Colonic mucosa (tissue), 4 donors: ENCODE measurements around the gene SAA4. TPM values are rescaled to one million over a fixed set of nuclear protein-coding genes. Genes with fewer than 3 reads are reported as not detected.

ENCODE experiments used
- DNase-seq: peaks from one replicate; pipeline ENCODE4 v3.0.0-alpha.2; 2020
- H3K27ac ChIP-seq: fragments of 200-600 bp; one replicate; pipeline ENCODE4 v1.8.0; 2021
- H3K27me3 ChIP-seq: fragments of 200-600 bp; one replicate; pipeline ENCODE4 v1.8.0; 2021
- H3K36me3 ChIP-seq: fragments of 200-600 bp; one replicate; pipeline ENCODE4 v1.8.0; 2021
- H3K4me1 ChIP-seq: fragments of 200-600 bp; one replicate; pipeline ENCODE4 v1.8.0; 2021; ENCODE audit warnings: mild to moderate bottlenecking
- H3K4me3 ChIP-seq: fragments of 200-600 bp; one replicate; pipeline ENCODE4 v1.8.0; 2021
- H3K9ac ChIP-seq, 2 donors: one replicate each; pipeline ENCODE4 v1.7.0; 2013; ENCODE audit warnings: control low read depth in 2 of 2, low read depth in 2 of 2, low read length in 2 of 2
- H3K9me3 ChIP-seq: fragments of 200-600 bp; one replicate; pipeline ENCODE4 v1.8.0; 2021
- intact Hi-C: fragments of 100-400 bp; cut with DNase I; formaldehyde crosslinking; loops from one replicate; pipeline ENCODE4 v1.14.1; 2022
- total RNA-seq, 2 donors: library from RNA; stranded (reverse); fragmentation: NEBNext Ultra II Directional in 1 of 2; extraction: Animal tissue kit (Norgen Biotek cat#: 25700) in 1 of 2; gene quantifications; one replicate each; pipeline ENCODE4 v1.2.1, GENCODE V29; 2021
- TF ChIP-seq, protein P1 (sequence below): fragments of 200-600 bp; IDR thresholded peaks from one replicate; pipeline ENCODE4 v1.8.0; 2022; ENCODE audit warnings: antibody characterized with exemption, mild to moderate bottlenecking
- donor health status: healthy.
- donor health status: DM: no; HTN: no; CAD: no.
- donor health status: DM: no; HTN: no; CAD: no.

The SAA4 gene
- total RNA-seq, 2 donors from 2014 or later = 0.86 TPM; not detected in 1

DNA sequence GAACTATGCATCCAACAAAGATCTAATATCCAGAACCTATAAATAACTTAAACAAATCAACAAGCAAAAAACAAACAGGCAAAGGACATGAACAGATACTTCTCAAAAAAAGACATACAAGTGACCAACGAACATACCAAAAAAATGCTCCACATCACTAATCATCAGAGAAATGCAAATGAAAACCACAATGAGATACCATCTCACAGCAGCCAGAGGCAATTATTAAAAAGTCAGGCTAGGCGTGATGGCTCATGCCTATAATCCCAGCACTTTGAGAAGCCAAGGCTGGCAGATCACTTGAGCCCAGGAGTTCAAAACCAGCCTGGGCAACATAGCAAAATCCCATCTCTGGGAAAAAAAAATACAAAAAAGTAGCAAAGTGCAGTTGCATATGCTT is 10.7 kb downstream of the SAA4 start:
- Histone ChIP-seq H3K4me3 (no peak overlapping the region), H3K4me1 (no peaks in the 10 kb centered on the region), H3K9me3 (no peaks in the 10 kb centered on the region), H3K9ac (no peak overlapping the region), H3K27me3 (no peaks in the 10 kb centered on the region), H3K27ac (no peak overlapping the region), H3K36me3 (no peaks in the 10 kb centered on the region)
- TF ChIP-seq, protein P1, sequence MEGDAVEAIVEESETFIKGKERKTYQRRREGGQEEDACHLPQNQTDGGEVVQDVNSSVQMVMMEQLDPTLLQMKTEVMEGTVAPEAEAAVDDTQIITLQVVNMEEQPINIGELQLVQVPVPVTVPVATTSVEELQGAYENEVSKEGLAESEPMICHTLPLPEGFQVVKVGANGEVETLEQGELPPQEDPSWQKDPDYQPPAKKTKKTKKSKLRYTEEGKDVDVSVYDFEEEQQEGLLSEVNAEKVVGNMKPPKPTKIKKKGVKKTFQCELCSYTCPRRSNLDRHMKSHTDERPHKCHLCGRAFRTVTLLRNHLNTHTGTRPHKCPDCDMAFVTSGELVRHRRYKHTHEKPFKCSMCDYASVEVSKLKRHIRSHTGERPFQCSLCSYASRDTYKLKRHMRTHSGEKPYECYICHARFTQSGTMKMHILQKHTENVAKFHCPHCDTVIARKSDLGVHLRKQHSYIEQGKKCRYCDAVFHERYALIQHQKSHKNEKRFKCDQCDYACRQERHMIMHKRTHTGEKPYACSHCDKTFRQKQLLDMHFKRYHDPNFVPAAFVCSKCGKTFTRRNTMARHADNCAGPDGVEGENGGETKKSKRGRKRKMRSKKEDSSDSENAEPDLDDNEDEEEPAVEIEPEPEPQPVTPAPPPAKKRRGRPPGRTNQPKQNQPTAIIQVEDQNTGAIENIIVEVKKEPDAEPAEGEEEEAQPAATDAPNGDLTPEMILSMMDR = no peak
- intact Hi-C loops = no loop called here
- no peak for DNase-seq

DNA sequence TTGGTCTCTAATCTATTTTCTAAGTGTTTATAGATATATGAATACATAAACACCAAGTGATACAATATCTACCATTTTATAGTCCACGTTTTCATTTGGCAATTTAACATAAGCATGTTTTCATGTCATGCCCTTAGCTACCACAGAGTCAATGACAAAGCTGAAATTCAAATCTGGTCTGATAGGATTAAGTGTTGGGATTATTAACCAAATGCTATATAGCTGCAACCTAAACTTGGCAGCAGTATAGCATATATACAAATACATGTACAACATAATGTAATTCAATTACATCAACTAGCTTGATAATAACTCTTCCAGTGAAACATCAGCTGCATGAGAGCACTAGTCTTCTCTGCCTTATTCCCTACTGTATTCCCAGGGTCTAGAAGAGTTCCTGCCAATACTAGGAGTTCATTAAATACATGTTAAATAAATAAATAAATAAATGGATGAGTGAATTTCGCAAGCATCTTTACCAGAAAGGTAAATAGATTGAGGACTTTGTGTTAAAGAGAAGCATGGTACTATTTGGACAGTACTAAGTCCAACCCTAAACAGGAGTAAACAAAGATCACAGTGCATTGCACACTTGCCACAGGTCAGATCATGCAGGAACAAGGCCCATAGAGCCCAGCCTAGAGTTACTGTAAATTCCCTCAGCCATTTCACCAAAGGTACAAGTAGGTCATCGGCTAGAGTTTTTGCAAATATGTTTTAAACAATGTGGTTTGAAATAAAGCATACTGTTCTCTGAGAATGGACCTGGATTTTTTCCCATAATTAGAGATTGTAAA is 12.8 kb downstream of the SAA4 start:
- no peaks in the 10 kb centered on the region for H3K9me3 ChIP-seq
- no peak overlapping the region for H3K9ac ChIP-seq
- TF ChIP-seq, protein P1 = no peak
- intact Hi-C loops = no loop called here
- H3K4me1 ChIP-seq = no peaks in the 10 kb centered on the region
- H3K27me3 ChIP-seq = no peaks in the 10 kb centered on the region
- no peaks in the 10 kb centered on the region for H3K36me3 ChIP-seq
- no peak overlapping the region for H3K27ac ChIP-seq
- DNase-seq = no peak
- H3K4me3 ChIP-seq = no peak overlapping the region

DNA sequence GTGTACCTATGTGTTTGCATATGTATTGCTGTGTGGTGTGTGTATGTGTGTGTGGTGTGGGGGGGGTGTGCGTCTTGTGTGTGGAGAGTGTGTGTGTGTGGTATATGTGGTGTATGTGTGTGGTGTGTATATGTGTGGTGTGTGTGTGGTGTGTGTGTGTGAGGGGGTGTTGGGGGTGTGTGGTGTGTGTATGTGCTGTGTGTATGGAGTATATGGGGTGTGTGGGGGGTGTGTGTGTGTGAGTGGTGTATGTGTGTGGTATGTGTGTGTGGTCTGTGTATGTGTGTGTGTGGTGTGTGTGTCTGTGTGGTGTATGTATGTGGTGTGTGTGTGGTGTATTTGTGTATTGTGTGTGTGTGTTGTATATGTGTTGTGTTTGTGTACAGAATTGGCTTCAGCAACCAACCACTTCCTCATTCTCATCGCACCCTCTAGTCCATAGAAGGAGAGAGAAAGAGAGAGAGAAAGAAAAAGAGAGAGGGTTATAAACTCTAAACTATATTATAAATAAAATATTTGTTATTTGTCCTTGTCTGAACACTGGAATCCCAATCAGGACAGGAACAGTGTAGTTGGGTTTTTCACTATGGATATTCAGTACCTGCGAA is 13.7 kb downstream of the SAA4 start:
- Histone ChIP-seq H3K4me1 (no peaks in the 10 kb centered on the region), H3K27me3 (no peaks in the 10 kb centered on the region), H3K36me3 (no peaks in the 10 kb centered on the region), H3K4me3 (no peak overlapping the region), H3K9ac (no peak overlapping the region), H3K27ac (no peak overlapping the region), H3K9me3 (no peaks in the 10 kb centered on the region)
- intact Hi-C loops = no loop called here
- TF ChIP-seq, protein P1 = no peak
- no peak for DNase-seq

DNA sequence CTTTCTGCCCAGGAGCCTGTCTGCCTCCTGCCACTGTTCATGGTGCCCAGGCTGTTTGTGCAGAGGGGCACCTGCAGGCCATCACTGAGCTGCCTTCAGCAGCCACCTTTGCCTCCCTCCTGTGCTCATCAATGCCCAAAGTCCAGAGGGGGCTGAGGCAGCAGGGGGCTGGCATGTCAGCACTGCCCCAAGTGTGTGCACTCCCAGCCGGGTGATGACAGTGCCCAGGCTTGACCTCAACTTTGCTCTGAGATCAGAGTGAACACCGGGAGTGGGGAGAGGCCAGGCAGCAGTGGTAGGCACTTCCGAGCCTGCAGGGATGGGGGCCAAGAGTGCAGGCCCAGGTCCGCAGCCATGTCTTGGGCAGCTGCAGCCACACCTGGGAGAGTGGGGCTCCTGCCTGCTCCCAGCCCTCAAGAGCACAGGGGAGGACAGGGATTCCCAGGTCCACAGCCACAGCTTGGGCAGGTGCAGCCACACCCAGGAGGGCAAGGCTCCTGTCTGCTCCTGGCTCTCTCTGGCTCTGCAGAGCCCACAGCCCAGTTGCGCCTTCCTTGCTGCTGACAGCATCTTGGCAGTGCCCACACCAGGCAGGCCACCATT is 15.2 kb downstream of the SAA4 start:
- intact Hi-C loops = no loop called here
- no peaks in the 10 kb centered on the region for H3K4me1 ChIP-seq
- no peak overlapping the region for H3K4me3 ChIP-seq
- no peaks in the 10 kb centered on the region for H3K36me3 ChIP-seq
- no peak overlapping the region for H3K27ac ChIP-seq
- H3K9ac ChIP-seq = no peak overlapping the region
- no peak for DNase-seq
- H3K9me3 ChIP-seq = no peaks in the 10 kb centered on the region
- no peaks in the 10 kb centered on the region for H3K27me3 ChIP-seq
- TF ChIP-seq, protein P1 = no peak

DNA sequence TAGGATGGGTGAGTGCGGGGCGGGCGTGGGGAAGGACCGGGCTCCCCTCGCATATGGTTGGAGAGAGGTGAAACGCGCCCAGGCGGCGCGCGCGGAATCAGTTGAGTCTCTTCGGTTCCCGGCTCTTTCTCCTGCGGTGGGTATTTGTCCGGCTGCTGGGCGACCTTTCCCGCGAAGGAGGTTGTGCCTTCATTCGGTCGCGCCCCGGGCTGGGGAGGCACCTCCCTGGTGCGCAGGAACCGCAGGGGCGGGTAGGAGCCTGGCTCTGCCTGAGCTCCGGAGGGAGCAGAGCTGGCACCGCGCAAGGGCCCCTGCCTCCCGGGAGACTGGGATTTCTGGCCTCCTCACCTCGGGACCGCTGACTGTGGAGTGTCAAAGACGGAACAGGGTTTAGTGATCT is 27.5 kb downstream of the SAA4 start:
- Histone ChIP-seq H3K36me3 (no peaks in the 10 kb centered on the region), H3K4me1 (no peaks in the 10 kb centered on the region), H3K27me3 (no peaks in the 10 kb centered on the region), H3K9me3 (no peaks in the 10 kb centered on the region), H3K27ac (no peak overlapping the region), H3K4me3 (no peak overlapping the region), H3K9ac (no peak overlapping the region)
- intact Hi-C loops = no loop called here
- no peak for DNase-seq
- TF ChIP-seq, protein P1 = no peak
